GM19467 (cell line): ENCODE results near the gene GPR17.

ENCODE experiments used
- ATAC-seq: cut with Tn5 transposase; IDR thresholded peaks from one replicate; pipeline ENCODE4 v1.9.1; 2021; ENCODE audit warnings: mild to moderate bottlenecking, moderate library complexity; ENCODE audit not compliant: unreplicated experiment

GPR17 gene

DNA sequence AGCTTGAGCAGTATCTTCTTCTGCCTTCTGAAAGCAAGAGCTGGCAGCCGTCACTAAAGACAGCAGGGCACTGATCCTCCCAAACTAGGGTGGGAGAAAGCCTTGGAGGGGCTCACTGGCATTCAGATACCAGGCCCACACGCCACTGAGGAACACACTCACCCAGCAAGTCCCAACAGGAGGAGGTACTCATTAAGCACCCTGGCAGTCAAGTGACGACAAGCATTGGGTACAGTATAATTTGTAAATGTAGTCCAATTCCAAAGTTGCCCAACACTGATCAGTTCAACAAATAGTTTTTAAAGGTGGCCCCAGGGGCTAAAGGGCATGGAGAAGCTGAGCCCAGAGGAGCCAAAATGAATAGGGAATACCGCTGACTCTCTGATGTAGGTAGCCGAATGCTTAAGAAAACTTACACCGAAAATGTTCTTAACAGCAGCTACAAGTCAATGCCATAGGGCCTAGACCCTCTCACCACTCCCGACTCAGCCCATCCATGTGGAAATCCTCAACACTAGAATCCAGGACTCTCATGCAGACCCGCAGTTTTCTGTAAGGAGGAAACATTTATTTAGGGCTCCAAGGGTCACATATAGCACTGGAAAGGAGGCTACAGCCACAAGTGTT is 19.4 kb downstream of the GPR17 start:
- ATAC-seq = no peak

DNA sequence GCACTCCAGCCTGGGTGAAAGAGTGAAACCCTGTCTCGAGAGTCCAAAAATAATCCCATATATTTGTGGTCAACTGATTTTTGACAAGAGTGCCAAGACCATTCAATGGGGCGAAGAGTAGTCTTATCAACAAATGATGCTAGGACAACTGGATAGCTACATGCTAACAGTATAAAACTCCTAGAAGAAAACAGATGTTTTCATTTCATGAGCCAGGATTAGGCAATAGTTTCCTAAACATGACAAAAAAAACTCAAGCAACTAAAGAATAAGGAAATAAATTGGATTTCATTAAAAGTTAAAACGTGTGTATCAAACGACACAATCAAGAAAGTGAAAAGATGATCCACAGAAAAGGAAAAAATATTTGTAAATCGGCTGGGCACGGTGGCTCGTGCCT is 23.1 kb downstream of the GPR17 start:
- ATAC-seq = no peak

DNA sequence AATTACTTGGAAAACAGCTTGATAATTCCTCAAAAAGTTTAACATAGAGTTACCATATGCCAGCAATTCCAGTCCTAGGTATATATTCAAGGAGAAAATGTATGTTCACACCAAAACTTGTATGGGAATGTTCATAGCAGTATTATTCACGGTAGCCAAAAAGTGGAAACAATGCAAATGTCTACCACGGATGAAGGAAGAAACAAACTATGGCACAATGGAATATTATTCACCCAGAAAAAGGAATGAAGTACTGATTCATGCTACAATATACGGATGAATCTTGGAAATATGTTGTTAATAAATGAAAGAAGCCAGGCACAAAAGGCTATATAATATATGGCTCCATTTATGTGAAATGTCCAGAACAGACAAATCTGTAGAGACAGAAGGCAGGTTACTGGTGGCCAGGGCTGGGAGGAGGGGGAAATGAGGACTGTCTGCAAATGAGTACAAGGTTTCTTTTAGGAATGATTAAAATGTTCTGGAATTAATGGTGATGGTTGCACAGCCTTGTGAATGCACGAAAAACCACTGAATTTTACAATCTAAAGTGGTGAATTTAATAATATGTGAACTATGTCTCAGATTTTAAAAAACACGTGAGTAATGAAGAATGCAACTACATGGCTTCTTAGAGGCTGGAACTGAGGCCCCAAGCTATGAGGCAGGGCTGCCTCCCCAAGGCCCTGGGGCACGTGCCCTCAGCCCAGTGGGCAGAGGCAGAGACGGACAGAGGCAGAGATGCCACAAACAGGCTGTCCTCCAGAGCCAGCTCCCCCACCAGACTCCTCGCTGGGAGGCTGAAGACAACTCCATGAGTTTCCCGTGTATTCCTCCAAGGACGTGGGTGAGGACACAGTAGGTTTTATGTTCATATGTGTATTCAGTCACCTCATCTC is 24.4 kb downstream of the GPR17 start:
- no peak for ATAC-seq

DNA sequence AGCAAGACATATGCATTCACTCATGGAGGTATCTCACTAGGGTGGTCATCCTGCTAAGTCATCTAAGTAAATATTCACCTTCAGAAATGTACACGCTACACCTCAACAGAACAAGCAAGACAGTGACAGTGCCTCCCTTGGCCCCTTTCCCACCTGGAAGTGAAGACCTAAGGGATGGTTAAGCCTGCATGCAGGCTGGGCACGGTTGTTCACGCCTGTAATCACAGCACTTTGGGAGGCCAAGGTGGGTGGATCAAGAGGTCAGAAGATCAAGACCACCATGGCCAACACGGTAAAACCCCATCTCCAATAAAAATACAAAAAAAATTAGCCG is 25.0 kb downstream of the GPR17 start:
- ATAC-seq = no peak

DNA sequence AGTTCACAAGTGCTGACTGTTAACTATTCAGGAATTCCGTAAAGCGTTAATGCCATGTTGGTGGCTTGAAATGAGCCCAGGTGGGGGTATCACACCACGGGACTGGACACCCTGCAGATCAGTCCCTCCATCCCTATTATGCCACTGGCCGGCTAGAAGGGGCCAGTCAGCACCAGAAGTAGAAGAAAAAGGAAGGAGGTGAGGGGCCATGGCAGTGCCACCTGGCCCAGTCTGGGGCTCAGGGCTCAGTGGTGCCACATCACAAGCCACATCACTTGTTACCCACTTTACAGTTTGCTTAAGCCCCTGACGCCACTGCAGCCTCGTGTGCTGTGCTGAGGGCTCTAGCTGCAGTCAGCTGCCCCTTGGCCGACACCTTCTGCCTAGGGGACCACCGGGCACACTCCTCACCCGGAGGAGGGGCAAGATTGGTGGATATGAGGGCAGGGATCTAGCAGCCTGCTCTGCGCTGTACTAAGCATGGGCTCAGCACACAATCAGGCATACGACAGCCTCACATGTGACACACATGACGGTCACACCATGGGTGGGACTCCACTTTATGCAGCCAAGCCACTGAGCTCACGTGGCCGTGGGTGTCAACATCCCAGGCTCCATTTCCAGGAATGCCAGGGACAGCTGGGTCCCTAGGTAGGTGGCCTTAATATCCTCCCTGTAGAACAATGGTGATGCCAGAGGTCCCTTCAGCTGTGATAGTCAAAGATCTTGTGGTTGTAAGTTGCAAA is 25.8 kb downstream of the GPR17 start:
- no peak for ATAC-seq

DNA sequence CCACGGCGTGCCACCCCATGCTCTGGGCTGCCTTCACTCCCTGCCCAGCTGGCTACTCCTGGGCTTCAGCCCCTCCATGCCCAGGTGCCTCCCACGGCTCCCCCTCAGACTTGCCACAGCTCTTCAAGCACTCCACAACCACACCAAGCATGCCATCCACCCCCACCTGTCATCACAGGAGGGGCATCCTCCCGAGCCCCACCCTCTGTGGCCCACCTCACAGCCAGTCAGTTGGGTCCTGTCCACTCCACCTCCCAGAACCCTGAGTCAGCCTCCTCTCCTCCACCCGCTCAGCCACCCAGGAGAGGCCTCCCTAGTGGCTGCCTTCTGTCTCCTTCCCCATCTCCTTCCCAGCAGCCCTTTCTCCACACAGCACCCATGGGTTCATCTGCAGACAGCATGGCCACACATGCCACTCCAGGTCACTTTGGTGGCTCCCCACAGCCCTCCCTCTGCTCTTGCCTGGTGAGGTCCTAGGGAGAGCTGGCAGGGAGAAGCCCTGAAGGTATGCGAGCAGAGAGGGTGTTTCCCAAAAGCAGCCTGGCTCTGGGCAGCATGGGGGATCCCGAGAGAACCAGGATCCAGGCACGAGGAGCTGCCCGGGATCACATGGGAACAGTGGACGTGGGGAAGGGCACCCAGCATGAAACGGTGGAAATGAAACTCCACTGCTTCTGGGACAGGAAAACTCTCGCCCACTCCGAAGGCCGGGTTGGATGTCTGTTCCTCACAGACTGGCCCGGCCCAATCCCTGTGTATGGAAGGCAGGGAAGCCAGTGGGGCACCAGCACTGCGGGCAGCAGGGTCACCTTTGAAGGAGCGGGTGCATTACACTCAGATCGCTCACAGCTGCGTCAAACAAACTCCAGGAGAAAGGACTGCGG is 26.6 kb downstream of the GPR17 start:
- no peak for ATAC-seq

DNA sequence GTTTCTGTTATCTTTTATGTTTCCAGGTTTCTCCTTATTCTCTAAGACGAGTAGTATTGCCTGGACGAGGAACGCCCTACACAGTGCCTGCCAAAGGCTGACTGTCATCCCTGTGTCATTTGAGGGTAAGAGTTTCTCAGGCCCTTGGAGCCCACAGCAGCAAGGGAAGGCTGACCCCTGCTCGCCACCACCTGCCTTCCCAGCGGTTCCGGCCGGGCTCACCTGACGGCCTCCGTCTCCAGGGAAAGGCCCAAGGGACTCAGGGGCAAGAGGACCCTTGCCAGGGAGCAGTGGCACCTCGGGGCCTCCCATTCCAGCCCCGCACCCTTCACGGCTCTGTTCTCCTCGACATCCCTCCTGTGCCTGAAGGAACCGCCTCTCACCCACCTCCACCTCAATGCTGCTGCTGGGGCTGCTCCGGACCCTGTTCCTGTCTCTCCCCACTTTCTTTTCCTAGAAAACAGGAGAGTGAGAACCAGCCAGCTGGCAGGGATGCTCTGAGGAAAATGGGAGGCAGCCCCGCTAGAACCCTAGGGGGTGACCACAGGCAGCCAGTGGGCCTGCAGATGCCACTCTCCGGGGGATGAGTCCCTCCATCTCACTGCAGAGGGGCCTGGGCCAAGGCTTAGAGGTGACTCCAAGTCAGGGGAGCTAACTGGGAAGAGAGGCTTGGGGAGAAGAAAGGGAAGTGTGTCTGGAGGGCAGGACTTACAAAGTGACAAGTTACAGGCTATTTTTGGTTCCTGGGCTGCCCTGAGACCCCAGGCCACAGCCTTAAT is 27.5 kb downstream of the GPR17 start:
- no peak for ATAC-seq

DNA sequence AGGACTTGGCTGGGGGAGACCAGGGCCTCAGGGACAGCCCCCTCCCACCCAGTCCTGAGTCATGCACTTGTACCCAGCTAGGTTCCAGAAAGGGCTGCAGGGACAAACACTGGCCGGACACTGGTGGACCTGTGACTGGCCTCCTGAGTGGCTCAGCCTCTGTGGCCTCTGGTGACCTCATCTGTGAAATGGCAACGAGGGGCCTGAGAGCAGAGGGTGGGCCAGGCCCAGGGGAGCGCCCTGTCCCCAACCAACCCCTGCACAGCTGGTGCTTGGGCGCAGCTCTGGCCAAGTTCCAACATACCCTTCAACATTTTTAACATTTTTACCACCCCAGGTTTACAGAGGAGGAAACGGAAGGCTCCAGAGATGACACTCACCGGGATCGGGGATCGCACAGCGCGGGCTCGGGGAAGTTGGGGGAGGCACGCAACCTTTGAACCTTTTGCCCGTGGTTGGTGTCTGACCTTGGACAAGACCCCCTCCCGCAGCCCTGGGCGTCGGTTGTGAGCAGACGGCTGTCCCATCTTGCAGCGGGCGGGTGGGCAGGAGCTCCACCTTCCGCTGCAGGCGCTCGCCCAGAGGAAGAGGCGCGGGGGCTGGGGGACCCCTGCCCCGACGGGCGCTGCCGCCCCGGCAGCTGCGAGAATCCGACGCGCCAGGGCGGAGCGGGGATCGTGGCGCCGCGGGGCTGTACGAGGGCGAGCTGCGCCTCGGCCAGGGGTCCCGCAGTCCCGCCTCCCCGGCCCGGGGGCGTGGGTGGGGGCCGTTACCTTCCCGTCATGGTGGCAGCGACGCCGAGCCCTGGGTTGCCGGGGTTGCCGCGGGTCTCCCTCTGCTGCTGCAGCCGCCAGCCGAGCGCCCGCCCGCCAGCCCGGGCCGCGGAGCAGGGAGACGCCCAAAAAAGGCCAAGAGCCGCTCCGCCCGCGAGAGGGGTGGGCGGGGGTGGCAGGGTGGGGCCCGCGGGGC is 28.6 kb downstream of the GPR17 start:
- no peak for ATAC-seq

DNA sequence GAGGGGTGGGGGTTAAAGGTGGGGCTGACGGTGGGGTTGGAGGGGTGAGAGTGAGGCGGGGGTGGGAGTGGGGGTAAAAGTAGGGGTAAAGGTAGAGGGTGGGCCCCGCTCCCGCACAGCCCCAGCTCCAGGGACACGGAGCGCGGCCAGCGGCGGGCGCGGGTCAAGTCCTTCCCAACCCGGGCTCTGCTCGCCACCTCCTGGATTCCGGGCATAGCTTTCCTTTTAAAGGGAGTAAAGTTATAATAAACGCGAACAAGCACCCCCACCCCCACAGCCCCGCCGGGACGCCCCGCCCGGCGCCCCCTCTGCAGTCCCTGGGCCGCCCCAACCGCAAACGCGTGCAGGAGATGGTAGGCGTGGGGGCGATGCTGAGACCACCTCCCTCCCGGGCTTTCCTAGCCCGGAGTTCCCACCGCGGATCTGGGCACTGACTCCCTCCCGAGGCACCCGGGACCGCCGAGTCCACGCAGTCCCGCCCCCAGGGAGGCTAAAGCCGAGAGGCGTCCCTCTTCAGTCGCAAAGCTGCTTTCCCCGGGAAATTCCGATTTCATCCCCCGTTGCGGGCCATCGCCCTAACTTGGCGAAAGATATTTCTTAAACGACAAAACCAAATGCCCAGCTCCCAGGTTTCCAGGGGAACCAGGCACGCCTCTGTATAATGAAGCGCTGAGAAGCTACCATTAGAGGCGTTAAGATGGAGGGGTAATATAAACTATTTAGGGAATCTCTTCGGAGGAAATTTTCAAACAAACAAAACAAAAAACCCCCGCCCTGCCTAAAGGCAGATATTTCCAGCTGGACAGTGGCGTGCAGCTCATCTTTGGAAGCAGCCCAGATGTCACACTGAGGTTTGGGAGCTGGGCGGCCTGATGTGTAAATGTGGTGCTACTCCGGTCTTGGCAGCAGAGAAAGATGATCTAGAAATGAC is 29.6 kb downstream of the GPR17 start, which contains the start of gene LIMS2:
Gene LIMS2 (minus strand): TSS at position 200 of the 931 bp plus-strand sequence. CDS start 506 bp downstream, outside the sequence.
- ATAC-seq = no peak

DNA sequence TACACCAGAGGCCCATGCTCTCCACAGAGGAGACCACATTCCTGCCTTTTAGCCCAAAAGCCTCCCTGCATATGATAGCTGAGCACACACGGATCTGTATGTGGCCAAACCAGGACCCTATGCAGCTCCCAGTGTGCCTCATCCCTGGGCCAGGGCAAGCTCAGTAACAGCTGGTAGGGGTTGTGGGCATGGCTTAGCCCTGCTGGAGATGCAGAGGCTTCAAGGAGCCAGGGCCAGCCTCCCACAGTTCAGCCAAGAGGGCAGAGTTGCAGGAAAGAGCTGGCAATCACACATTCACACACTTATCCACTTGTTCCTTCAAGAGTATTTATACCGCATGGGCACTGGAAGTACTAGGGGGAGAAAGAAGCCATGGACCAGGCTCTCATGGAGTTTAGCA is 31.0 kb downstream of the GPR17 start:
- ATAC-seq = no peak

DNA sequence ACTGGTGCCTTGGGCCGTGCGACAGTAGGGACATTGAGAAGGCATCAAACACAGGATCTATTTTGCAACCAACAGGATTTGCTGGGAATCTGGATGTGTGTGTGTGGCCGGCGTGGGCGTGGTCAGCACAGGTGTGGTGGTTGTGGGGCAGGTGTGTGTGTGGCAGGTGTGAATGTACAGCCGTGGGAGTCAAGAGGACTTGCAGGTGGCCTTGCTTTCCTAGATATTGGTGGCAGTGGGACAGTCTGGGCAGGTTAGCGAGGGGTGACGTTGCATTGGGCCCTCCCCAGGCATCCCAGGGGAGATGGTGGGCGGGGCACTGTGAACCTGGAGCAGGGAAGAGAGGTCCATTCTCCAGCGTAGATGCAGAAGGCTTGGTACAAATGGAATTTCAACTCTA is 32.6 kb downstream of the GPR17 start:
- no peak for ATAC-seq

DNA sequence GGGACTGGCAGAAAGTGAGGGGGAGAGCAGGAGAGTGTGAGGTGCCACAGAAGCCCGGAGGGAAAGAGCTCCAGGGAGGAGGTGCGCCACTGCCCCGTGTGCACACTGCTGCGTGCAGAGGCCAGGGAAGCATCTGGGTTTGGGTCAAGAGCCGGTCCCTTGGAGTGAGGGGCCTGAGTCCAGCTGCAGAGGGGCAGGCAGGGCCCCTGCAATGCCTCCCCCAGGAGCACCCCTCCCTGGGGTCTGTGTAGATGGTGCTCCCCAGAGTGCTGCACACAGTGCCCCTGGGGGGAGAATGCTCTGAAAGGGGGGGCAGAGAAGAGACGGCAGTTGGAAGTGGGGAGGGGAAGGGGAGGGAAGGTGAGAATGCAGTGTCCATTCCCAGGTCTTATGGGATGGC is 33.0 kb downstream of the GPR17 start:
- no peak for ATAC-seq

DNA sequence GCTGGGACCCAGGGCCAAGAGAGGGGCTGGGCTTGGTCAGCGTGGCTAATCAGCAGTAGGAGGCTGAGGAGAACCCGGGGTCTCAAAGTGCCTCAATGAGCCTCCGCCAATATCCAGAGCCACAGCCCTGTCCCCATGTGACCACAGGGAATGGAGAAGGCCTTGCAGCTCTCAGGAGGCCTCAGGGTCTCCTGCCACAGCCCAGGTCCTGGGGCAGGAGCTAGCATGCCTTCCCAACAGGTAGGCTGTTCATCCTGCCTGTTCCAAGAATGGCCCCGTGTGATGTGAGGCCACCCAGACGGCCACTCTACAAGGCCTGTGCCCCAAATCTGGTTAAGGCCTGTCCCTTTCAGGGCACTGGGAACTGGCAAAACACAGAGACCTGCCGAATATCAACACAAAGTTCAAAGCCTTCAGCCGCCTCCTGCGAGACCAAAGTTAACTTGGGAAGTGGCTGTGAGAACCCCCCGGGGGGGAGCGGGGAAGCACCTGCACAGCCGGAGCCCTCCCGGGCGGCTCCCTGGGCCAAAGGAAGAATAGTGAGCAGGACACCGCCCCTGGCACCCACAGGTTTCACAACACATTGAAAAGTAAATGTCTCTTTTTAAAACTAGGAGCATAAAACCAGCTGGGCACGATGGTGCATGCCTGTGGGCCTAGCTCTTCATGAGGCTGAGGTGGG is 33.9 kb downstream of the GPR17 start:
- ATAC-seq = no peak

DNA sequence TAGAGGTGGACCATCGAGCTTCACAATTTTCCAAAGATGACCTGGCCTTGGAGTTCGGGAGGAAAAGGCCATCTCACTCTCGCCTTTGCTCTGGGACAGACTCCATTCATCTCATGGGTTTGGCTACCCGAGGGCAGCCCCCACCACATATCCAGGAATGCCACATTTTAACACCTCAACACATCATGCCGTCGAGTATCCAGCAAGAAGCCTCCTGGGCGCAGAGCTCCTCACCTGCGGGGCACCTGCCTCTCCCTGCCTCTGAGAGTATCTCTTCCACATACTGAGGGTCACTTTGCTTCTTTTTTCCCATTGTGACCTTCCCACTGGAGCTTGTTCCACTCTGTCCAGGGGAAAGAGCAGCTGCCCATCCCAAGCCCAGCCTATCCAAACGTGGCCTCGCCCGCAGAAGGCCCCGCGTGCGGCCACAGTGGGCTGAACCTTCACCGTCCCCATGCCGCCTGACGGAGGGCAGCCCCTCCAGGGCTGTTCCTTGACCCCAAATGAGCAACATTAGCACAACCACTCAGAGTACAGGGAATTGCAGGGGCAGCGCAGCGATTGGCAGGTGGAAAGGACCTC is 34.8 kb downstream of the GPR17 start:
- ATAC-seq = no peak

DNA sequence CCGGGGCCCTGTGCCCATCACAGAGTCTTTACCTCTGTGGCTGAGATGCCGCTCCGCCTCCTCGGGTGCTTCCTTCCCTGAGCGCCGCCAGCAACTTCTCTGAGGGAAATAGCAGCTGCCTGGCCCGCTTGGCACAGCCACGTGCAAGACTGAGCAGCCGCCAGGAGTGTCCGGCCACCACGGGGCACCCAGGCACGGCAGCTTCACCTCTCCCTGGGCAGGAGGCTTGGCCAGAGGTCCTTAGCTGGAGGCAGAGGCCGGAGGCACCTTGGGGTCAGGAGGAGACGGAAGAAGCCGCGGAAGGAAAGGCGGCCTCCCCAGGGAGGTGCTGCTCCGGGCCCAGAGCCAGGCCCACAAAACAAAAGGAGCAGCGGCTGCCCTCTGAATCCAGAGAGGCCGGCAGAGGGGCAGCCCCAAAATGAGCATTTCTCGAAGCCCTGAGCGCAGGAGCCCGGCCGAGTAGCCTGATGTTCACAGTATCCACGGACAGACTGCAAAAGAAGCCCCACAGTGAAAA is 35.4 kb downstream of the GPR17 start:
- no peak for ATAC-seq

DNA sequence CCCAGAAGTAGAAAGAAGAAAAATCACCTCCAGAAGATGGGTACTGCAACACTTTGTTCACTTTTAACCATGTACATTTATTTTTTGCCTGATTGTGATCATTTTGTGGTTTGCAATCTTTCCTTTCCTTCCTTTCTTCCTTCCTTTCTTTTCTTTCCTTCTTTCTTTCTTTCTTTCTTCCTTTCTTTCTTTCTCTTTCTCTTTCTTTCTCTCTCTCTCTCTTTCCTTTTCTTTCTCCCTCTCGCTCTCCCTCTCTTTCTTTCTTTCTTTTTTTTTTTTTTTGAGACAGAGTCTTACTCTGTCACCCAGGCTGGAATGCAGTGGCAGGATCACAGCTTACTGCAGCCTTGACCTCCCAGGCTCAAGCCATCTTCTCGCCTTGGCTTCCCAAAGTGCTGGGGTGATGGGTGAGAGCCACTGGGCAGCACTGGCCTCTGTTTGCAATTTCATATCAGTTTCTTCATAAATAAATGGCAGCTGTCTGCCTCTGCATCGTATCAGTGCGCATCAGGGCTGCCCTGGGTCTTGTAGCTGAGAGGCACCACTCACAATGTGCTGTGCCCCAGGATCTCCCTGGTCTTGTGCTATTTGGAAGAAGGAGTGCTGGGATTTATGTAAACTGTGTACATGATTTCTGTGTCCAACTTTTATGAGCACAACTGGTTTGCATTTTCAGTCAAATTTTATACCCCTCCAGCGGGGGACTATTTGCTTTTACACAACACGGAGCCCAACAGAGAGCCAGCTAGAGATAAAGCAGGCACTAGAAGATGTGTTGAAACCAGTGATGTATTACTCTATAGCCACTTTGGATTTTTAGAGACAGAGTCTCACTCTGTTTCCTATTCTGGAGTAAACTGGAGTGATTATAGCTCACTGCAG is 36.3 kb downstream of the GPR17 start:
- ATAC-seq = no peak
